HG03457 (cell line): ENCODE measurements around the gene ATF7IP.

ENCODE experiments used
- ATAC-seq: cut with Tn5 transposase; IDR thresholded peaks from one replicate; pipeline ENCODE4 v1.9.1; 2021; ENCODE audit warnings: moderate number of reproducible peaks; ENCODE audit not compliant: unreplicated experiment

The ATF7IP gene

DNA sequence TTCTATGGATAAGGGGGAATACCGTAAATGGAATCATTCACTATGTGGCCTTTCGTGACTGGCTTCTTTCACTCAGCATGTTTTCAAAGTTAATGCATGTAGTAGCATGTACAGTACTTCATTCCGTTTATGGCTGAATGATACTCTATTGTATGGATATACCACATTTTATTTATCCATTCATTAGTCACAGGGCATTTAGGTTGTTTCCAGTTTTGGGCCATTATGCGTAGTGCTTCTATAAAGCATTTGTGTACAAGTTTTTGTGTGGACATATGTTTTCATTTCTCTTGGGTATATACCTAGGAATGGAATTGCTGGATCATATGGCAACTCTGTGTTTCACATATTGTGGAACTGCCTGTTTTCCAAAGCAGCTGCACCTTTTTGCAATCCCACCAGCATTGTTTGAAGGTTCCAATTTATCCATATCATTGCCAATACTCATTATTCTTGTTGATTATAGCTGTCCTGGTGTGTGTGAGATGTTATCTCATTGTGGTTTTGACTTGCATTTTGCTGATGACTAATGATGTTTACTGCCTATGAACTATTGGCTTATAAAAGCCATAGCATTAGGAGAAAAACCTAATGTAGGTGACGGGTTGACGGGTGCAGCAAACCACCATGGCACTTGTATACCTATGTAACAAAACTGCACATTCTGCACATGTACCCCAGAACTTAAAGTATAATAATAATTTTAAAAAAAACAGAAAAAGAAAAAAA is 45.5 kb downstream of the ATF7IP start:
- no peak for ATAC-seq

- ATAC-seq: no peak
Measured at GRCh38 chr12:14416658-14417057, 51.2 kb downstream of the ATF7IP start.

DNA sequence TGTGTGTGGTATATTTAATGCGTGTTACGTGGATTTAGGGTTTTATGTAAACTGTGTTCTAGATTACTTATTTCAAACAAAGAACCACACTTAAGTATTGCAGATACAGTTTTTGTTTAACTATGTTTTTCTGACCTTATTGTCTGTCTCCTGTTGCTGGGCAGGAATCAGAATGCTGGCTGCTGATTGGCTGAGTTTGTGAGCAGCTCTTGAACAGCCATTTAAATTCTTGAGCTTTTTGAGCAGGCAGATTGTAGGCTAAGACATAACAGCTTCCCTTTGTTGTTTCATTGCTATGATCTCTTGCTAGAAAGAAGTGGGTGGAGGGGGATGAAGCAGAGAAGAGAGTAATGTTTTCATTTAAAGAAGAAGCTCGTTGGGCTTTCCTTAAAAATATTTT is 52.2 kb downstream of the ATF7IP start:
- ATAC-seq: no peak

DNA sequence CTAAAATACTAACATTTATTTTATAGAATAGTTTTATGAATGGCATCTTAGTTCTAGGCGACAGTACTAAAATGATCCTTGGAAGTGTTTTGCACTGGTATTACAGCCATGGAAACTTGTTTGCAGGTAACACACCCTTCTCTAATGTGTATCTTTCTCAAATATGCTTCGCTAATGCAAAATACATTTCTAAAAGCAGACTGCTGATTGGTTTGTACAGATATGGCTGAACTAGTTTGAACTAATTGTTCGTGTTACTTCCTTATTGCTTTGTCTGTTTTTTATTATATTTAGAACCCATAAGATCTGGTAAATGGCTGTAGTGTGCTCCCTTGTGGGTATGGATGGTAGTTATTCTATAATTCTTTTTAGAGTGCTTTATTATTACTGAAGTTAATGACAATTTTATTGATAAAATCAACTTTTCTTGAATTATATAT is 53.0 kb downstream of the ATF7IP start:
- no peak for ATAC-seq

- no peak for ATAC-seq
Measured at GRCh38 chr12:14422516-14423230, 57.2 kb downstream of the ATF7IP start.

GRCh38 chr12:14424545-14424944 is 59.1 kb downstream of the ATF7IP start:
- ATAC-seq: no peak

DNA sequence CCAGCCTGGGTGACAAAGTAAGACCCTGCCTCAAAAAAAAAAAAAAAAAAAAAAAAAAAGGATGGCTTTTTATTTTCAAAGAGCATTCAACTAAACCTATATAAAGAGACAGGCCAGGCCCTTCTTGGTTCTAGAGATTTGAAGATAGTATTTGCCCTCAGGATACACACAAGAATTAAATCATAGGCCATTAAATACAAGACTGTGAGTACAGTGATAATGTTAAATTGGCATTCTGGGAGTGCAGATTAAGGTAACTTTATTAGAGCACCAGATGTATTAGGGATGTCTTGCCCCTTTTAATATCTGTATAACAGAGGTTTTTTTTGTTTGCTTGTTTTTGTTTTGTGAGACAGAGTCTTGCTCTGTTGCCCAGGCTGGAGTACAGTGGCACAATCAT is 61.3 kb downstream of the ATF7IP start:
- ATAC-seq: no peak

DNA sequence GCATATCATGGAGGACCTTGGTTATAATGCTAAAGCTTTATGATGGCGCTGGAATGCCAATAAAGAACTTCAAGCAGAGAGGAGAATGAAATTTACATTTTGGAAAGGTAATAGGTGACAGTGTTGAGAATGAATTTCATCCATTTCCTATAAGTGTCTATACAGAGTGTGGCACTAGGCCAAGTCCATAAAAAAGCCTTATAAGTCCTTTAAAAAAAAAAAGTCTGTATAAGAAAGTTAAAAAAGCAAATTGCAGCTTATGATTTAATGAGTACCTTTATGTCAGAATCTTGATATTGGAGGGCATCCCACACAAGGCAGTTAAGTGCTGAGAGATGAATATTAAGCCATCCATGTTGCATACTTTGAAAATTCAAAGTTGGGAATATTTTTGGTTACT is 62.4 kb downstream of the ATF7IP start:
- no peak for ATAC-seq

- ATAC-seq: no peak
Measured at GRCh38 chr12:14430394-14430986, 65.0 kb downstream of the ATF7IP start.

GRCh38 chr12:14431975-14432374 is 66.5 kb downstream of the ATF7IP start:
- no peak for ATAC-seq

DNA sequence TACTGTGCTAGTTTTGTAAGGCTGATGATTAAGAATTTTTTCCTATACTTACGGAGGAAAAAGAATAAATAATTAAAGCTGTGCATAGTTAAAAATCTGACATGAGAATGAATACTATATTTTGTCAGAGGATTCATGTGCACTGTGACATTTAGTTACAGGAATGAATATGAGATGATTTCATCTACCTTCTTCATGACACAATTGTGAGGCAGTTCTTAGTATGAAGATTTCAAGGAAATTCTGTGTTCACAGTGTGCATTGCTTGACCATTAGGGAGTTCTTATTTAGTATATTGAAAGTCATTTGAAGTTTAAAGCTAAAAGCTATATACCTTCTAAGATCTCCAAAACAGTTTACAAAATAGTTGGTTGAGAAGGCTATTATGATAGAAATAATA is 70.1 kb downstream of the ATF7IP start:
- ATAC-seq: no peak

DNA sequence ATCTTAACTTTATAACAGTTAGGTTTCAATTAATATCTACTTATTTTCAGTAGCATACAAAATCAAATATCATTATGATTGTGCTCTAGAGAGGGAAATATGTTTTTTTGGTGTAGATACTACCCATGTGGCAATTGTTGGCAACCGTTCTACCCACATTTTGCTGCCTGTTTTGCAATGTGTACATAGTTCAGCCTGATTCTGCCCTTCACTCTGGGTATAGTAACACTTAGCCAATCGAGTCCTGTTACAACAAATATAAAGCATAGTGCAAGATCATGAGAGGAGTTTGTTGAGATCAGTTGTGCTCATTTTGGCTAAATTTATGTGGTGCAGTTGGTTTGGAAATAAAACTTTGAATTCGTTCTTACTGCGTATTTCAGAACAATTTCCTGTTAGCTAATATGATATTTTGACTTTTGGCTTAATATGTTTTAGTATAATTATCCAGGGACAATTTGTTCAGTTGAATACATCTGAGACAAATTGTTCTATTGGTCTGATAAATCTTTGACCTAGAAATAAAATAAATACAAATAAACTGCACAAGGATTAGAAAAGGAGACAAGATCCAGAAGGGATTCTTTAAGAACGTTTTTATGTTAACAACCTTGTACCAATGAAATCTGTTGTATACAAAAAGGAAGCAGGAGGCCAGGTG is 76.9 kb downstream of the ATF7IP start:
- no peak for ATAC-seq

GRCh38 chr12:14443531-14443930 is 78.0 kb downstream of the ATF7IP start:
- no peak for ATAC-seq

GRCh38 chr12:14450479-14450878 is 85.0 kb downstream of the ATF7IP start:
- ATAC-seq: no peak

DNA sequence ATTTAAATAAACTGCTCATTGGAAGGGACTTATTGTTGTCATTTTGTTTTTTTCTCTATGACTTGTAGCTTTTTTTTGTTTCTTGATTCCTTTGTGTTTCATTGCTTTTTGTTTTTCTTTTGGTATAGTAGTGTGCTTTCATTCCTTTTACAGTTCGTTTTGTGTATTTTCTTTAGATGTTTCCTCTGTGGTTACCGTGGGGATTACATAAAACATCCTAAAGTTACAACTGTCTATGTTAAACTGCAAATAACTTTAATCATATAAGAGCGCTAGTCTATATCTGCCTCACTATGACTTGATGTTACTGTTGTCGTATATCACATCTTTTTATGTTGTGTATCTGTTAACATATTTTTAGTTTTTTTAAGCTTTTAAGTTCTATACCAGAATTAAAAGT is 86.9 kb downstream of the ATF7IP start:
- no peak for ATAC-seq

GRCh38 chr12:14452865-14453264 is 87.4 kb downstream of the ATF7IP start:
- no peak for ATAC-seq

GRCh38 chr12:14454098-14454907 is 88.8 kb downstream of the ATF7IP start:
- ATAC-seq: no peak

- no peak for ATAC-seq
Measured at GRCh38 chr12:14460212-14460841, 94.8 kb downstream of the ATF7IP start.

DNA sequence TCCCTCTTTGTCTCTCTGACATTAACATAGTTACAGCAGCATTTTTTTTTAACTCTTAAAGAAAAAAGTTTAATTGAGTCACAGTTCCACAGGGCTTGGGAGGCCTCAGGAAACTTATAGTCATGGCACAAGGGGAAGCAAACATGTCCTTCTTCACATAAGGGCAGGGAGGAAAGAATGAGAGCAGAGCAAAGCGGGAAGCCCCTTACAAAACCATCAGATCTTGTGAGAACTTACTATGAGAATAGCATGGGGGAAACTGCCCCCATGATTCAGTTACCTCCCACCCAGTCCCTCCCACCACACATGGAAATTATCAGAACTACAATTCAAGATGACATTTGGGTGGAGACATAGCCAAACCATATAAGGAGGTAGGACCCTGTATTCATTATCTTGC is 106.0 kb downstream of the ATF7IP start:
- ATAC-seq: no peak

GRCh38 chr12:14473707-14474287 is 108.3 kb downstream of the ATF7IP start:
- no peak for ATAC-seq
